Osteoblast (primary cell): ENCODE measurements around the gene DZIP1. TPM values are rescaled to one million over a fixed set of nuclear protein-coding genes. Genes with fewer than 3 reads are reported as not detected.
"Not testable (repeated sequence)": the region's sequence is repeated elsewhere in the genome, so short reads cannot be mapped to it uniquely, and the experiment has no call there.

Experiments used
- DNase-seq: peaks from one replicate; pipeline ENCODE4 v3.0.0; 2011; ENCODE audit warnings: low spot score, mixed read lengths; ENCODE audit not compliant: insufficient read length; ENCODE audit errors: missing footprints
- H2AFZ ChIP-seq: 2 replicates; pipeline ENCODE4 v1.6.0; 2011; ENCODE audit warnings: mild to moderate bottlenecking, low read length
- H3K27ac ChIP-seq: 2 replicates; pipeline ENCODE4 v1.5.1; 2011; ENCODE audit warnings: mild to moderate bottlenecking, low read depth, low read length, moderate library complexity
- H3K27me3 ChIP-seq: 2 replicates; pipeline ENCODE4 v1.6.0; 2012; ENCODE audit warnings: mild to moderate bottlenecking, control low read depth, inconsistent platforms, low read length, moderate library complexity; ENCODE audit not compliant: insufficient read depth
- H3K36me3 ChIP-seq: 2 replicates; pipeline ENCODE4 v1.5.1; 2011; ENCODE audit warnings: mild to moderate bottlenecking, low read length, control low read depth, moderate library complexity; ENCODE audit not compliant: insufficient read depth
- H3K4me1 ChIP-seq: 2 replicates; pipeline ENCODE4 v1.5.1; 2011; ENCODE audit warnings: mild to moderate bottlenecking, low read length, control low read depth, moderate library complexity; ENCODE audit not compliant: insufficient read depth
- H3K4me2 ChIP-seq: 2 replicates; pipeline ENCODE4 v1.6.0; 2011; ENCODE audit warnings: mild to moderate bottlenecking, low read length; ENCODE audit not compliant: insufficient read depth
- H3K4me3 ChIP-seq: fragments of 200-600 bp; sonication (generic); 3 replicates; pipeline ENCODE4 v1.5.1; 2012; ENCODE audit warnings: mild to moderate bottlenecking, low read length, inconsistent platforms; ENCODE audit not compliant: insufficient read depth
- H3K79me2 ChIP-seq: 2 replicates; pipeline ENCODE4 v1.6.0; 2012; ENCODE audit warnings: mild to moderate bottlenecking, low read length, control low read depth, inconsistent platforms; ENCODE audit not compliant: insufficient read depth
- H3K9me3 ChIP-seq: 2 replicates; pipeline ENCODE4 v1.5.1; 2011; ENCODE audit warnings: low read depth, low read length, control low read depth
- H4K20me1 ChIP-seq: 2 replicates; pipeline ENCODE4 v1.6.0; 2012; ENCODE audit warnings: mild to moderate bottlenecking, low read length, control low read depth; ENCODE audit not compliant: insufficient read depth
- CTCF ChIP-seq: IDR thresholded peaks from 2 replicates; pipeline ENCODE4 v1.5.1; 2011; ENCODE audit warnings: mild to moderate bottlenecking, low read depth, low read length, moderate library complexity; ENCODE audit errors: extremely low read depth
- total RNA-seq: library from RNA; depleted of rRNA; stranded (reverse); fragments of >200 nt; gene quantifications from 2 replicates; pipeline ENCODE4 v1.2.3, GENCODE V29; 2012

DZIP1 gene
- total RNA-seq: 33.9 and 34.0 TPM in 2 replicates

DNA sequence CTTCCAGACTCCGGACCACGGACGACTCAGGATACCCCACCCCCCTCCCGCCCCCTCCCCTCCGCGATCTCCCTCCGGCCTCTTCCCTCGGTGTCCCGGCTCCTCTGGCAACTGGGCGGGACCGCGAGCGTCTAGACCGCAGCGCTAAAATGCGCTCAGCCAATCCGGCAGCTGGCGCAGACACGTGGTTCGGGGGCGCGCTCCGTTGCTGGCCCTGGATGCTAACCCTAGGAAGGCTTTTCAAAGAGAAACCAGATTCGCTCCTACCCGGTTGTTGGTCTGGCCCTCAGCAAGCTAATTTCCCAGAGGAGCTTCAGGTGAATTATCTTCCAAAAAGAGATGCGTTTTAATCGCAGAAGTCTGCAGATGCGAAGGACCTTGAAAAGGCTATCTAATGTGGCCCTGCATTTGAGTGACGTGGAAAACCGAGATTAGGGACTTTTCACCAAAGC lies at the start of gene DZIP1:
TSS of gene DZIP1 (minus strand) at position 106 of the 452 bp plus-strand sequence. CDS start 2,677 bp downstream, outside the sequence.
- Histone ChIP-seq H3K27me3 (no peaks in the 10 kb centered on the region), H3K36me3 (peaks cover 3% of the 10 kb centered on the region), H3K4me2 (peak within 1 kb of the TSS; percentile 91), H4K20me1 (peaks cover 4% of the 10 kb centered on the region), H3K4me3 (peak within 1 kb of the TSS; percentile 78), H3K27ac (peak within 1 kb of the TSS; percentile 63), H3K9me3 (no peaks in the 10 kb centered on the region), H3K79me2 (peaks cover 32% of the 10 kb centered on the region), H2AFZ (peak within 1 kb of the TSS; percentile 98), H3K4me1 (peaks cover 24% of the 10 kb centered on the region)
- DNase-seq: peak; percentile 97
- TF ChIP-seq CTCF: no peak

GRCh38 chr13:95690986-95691385 lies 46.5 kb upstream of the DZIP1 start:
- H2AFZ ChIP-seq, H3K9me3 ChIP-seq, DNase-seq: not testable (repeated sequence)

DNA sequence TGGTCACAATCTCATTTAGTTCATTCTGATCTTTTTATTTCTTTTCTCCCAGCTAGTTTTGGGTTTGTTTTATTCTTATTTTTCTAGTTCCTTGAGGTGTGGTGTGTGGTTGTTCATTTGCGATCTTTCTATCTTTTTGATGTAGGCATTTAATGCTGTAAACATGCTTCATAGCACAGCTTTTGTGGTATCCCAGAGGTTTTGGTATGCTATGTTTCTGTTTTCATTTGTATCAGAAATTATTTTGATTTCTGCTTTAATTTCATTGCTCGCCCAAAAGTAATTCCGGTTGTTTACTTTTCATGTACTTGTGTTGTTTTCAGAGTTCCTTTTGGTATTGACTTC lies 45.0 kb upstream of the DZIP1 start:
- Histone ChIP-seq H2AFZ (no peak overlapping the region), H3K9me3 (no peaks in the 10 kb centered on the region), H3K36me3 (no peaks in the 10 kb centered on the region), H4K20me1 (peaks cover 38% of the 10 kb centered on the region), H3K4me3 (no peak overlapping the region), H3K4me2 (no peak overlapping the region), H3K79me2 (peaks cover 56% of the 10 kb centered on the region), H3K4me1 (no peaks in the 10 kb centered on the region), H3K27me3 (no peaks in the 10 kb centered on the region), H3K27ac (no peak overlapping the region)
- TF ChIP-seq CTCF: no peak
- no peak for DNase-seq

More at GRCh38 chr13:95690986-95691385, 46.5 kb upstream of the DZIP1 start:
- H3K4me1 ChIP-seq, H3K27me3 ChIP-seq, H3K4me2 ChIP-seq, H3K4me3 ChIP-seq, H3K27ac ChIP-seq, H3K36me3 ChIP-seq: not testable (repeated sequence)
- H4K20me1 ChIP-seq: peaks cover 27% of the 10 kb centered on the region
- peaks cover 42% of the 10 kb centered on the region for H3K79me2 ChIP-seq

- H3K4me1 ChIP-seq, H3K27ac ChIP-seq, H3K4me3 ChIP-seq, H3K4me2 ChIP-seq, H3K36me3 ChIP-seq, H2AFZ ChIP-seq, DNase-seq, H3K27me3 ChIP-seq, H3K9me3 ChIP-seq: not testable (repeated sequence)
- H3K79me2 ChIP-seq: peaks cover 97% of the 10 kb centered on the region
- peaks cover 52% of the 10 kb centered on the region for H4K20me1 ChIP-seq
Measured at GRCh38 chr13:95684960-95685359, 40.5 kb upstream of the DZIP1 start.

- no peak for DNase-seq
- Histone ChIP-seq H3K27ac (no peak overlapping the region), H3K9me3 (no peaks in the 10 kb centered on the region), H3K27me3 (no peaks in the 10 kb centered on the region), H3K4me2 (no peak overlapping the region), H3K4me3 (no peak overlapping the region), H4K20me1 (peaks cover 54% of the 10 kb centered on the region), H3K4me1 (no peaks in the 10 kb centered on the region), H3K36me3 (no peaks in the 10 kb centered on the region), H2AFZ (no peak overlapping the region), H3K79me2 (peaks cover 99% of the 10 kb centered on the region)
- TF ChIP-seq CTCF: no peak
Measured at GRCh38 chr13:95684418-95684817, 39.9 kb upstream of the DZIP1 start.
